Hepatocyte (in vitro differentiated cells): Measurements from ENCODE around the gene GRHL1. TPM values are rescaled to one million over a fixed set of nuclear protein-coding genes. Genes with fewer than 3 reads are reported as not detected.
A peak's percentile ranks its signal among the peaks of the same experiment; 100 is the strongest.
"Not testable (repeated sequence)": the region's sequence is repeated elsewhere in the genome, so short reads cannot be mapped to it uniquely, and the experiment has no call there.

Experiments
- DNase-seq: peaks from one replicate; pipeline ENCODE4 v3.0.0-alpha.2; 2016; ENCODE audit warnings: low spot score
- H2AFZ ChIP-seq: fragments of 200-600 bp; sonication (generic); 2 replicates; pipeline ENCODE4 v1.6.0; 2016; ENCODE audit warnings: antibody characterized with exemption, mild to moderate bottlenecking
- H3K27ac ChIP-seq: fragments of 200-600 bp; sonication (generic); 2 replicates; pipeline ENCODE4 v1.5.1; 2016; ENCODE audit warnings: mild to moderate bottlenecking
- H3K27me3 ChIP-seq: fragments of 200-600 bp; sonication (generic); 2 replicates; pipeline ENCODE4 v1.6.1; 2016
- H3K36me3 ChIP-seq: fragments of 200-600 bp; sonication (generic); replicated peaks from 2 replicates; pipeline ENCODE4 v1.5.1; 2016; ENCODE audit warnings: low read depth; ENCODE audit not compliant: insufficient read depth
- H3K4me1 ChIP-seq: fragments of 200-600 bp; sonication (generic); 2 replicates; pipeline ENCODE4 v1.5.1; 2016; ENCODE audit warnings: mild to moderate bottlenecking, moderate library complexity; ENCODE audit not compliant: insufficient read depth
- H3K4me2 ChIP-seq: fragments of 200-600 bp; sonication (generic); 2 replicates; pipeline ENCODE4 v1.6.0; 2016
- H3K4me3 ChIP-seq: fragments of 200-600 bp; sonication (generic); 2 replicates; pipeline ENCODE4 v1.5.1; 2016; ENCODE audit warnings: mild to moderate bottlenecking
- H3K79me2 ChIP-seq: fragments of 200-600 bp; sonication (generic); 2 replicates; pipeline ENCODE4 v1.6.0; 2017; ENCODE audit warnings: mild to moderate bottlenecking
- H3K9me2 ChIP-seq: fragments of 200-600 bp; sonication (generic); replicated peaks from 2 replicates; pipeline ENCODE4 v1.6.0; 2017; ENCODE audit warnings: mild to moderate bottlenecking; ENCODE audit not compliant: insufficient read depth
- H3K9me3 ChIP-seq: fragments of 200-600 bp; sonication (generic); 2 replicates; pipeline ENCODE4 v1.5.1; 2016; ENCODE audit warnings: low read depth, mild to moderate bottlenecking
- H4K20me1 ChIP-seq: fragments of 200-600 bp; sonication (generic); 2 replicates; pipeline ENCODE4 v1.6.0; 2016; ENCODE audit warnings: mild to moderate bottlenecking; ENCODE audit not compliant: insufficient read depth, poor library complexity, severe bottlenecking
- EZH2 ChIP-seq: fragments of 200-600 bp; sonication (generic); IDR thresholded peaks from 2 replicates; pipeline ENCODE4 v1.6.1; 2016; ENCODE audit warnings: antibody characterized with exemption, mild to moderate bottlenecking, borderline replicate concordance
- EZH2phosphoT487 ChIP-seq: fragments of 200-600 bp; sonication (generic); IDR thresholded peaks from one replicate; pipeline ENCODE4 v1.6.1; 2018; ENCODE audit warnings: antibody characterized with exemption, mild to moderate bottlenecking, low read depth, moderate library complexity; ENCODE audit not compliant: unreplicated experiment, severe bottlenecking
- WGBS: methylation state at CpG from one replicate; pipeline ENCODE4 v1.1.6; 2016; ENCODE audit warnings: low lambda C conversion rate; ENCODE audit errors: missing lambda C conversion rate; 5-methylcytosine and 5-hydroxymethylcytosine counted together
- polyA plus RNA-seq: library from polyadenylated mRNA; unstranded; fragments of >200 nt; fragmentation: Nextera tagmentation; extraction: Ambion mirVana; gene quantifications from 2 replicates; pipeline ENCODE4 v1.2.1, GENCODE V29; 2016
- total RNA-seq: library from RNA; depleted of rRNA; stranded (reverse); fragments of >200 nt; gene quantifications from 2 replicates; pipeline ENCODE4 v1.2.3, GENCODE V29; 2014
- TF ChIP-seq, protein P1 (sequence below): fragments of 200-600 bp; sonication (generic); IDR thresholded peaks from 2 replicates; pipeline ENCODE4 v1.5.1; 2016; ENCODE audit warnings: antibody characterized with exemption, mild to moderate bottlenecking; ENCODE audit not compliant: poor library complexity

The GRHL1 gene
- total and polyA plus RNA-seq, 2 experiments from 2014 or later, result 4.0 to 10.9 TPM

DNA sequence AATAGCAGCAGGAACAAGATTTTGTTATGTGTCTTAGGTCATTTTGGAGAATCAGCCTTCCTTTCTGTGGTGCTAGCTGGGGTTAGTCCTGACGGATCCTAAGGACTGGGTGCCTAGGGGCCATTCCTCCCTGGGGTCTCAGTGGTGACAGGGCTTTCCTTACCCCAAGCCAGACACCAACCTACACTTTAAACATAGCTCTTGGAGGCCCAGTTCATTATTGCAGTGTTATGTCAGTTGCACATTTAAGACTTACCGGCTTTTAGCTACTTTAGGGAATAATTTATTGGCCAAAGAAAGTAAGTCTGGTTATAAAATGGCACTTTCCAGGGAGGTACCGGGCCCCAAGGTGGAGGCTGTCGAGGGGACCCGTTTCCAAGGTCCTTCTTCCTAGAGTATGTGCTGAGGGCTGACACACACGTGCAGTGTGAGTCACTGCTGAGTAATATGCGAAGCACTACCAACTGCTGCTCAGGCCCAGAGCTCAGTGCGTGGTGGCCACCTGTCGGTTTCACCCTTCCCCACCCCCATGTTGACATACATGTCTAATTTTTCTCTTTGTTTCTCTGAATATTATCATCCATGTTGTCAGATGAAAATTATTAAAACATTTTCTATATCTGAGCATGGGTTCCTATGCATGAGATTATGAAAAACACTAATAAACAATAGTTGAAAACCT lies 37.0 kb upstream of the GRHL1 start:
- Histone ChIP-seq H3K4me2 (no peak overlapping the region), H3K9me2 (no peaks in the 10 kb centered on the region), H4K20me1 (no peaks in the 10 kb centered on the region), H2AFZ (no peak overlapping the region), H3K36me3 (no peaks in the 10 kb centered on the region), H3K27ac (no peak overlapping the region), H3K4me1 (no peaks in the 10 kb centered on the region), H3K27me3 (no peaks in the 10 kb centered on the region), H3K79me2 (no peaks in the 10 kb centered on the region), H3K4me3 (no peak overlapping the region), H3K9me3 (no peaks in the 10 kb centered on the region)
- 89% methylated on average over 9 of the region's 9 CpGs for WGBS
- peak; percentile 24 for DNase-seq
- TF ChIP-seq EZH2 (no peak), EZH2phosphoT487 (no peak)
- TF ChIP-seq, protein P1, sequence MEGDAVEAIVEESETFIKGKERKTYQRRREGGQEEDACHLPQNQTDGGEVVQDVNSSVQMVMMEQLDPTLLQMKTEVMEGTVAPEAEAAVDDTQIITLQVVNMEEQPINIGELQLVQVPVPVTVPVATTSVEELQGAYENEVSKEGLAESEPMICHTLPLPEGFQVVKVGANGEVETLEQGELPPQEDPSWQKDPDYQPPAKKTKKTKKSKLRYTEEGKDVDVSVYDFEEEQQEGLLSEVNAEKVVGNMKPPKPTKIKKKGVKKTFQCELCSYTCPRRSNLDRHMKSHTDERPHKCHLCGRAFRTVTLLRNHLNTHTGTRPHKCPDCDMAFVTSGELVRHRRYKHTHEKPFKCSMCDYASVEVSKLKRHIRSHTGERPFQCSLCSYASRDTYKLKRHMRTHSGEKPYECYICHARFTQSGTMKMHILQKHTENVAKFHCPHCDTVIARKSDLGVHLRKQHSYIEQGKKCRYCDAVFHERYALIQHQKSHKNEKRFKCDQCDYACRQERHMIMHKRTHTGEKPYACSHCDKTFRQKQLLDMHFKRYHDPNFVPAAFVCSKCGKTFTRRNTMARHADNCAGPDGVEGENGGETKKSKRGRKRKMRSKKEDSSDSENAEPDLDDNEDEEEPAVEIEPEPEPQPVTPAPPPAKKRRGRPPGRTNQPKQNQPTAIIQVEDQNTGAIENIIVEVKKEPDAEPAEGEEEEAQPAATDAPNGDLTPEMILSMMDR, result no peak

DNA sequence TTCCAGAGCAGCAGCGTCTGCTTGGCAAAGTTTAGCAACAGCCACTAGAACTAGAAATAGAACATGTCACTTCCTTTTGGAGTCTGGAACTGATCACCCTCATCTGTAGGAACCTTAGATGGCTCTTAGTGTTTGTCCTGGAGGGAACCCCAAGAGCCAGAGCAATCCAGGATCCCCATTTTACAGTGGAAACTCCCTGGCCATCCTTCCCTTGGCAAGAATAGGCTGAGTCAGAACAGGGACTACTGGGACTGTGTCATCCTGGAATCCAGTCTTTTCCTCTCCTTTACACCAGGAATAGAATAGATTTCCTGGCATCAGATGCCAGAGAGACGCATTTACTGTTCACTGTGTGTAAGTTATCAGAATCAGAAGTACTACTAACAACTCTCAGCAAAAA lies 33.2 kb upstream of the GRHL1 start:
- Histone ChIP-seq H3K79me2 (no peaks in the 10 kb centered on the region), H3K27ac (no peak overlapping the region), H2AFZ (no peak overlapping the region), H3K4me2 (no peak overlapping the region), H3K4me3 (no peak overlapping the region), H4K20me1 (no peaks in the 10 kb centered on the region), H3K9me2 (no peaks in the 10 kb centered on the region), H3K27me3 (no peaks in the 10 kb centered on the region), H3K36me3 (no peaks in the 10 kb centered on the region), H3K4me1 (no peaks in the 10 kb centered on the region), H3K9me3 (no peaks in the 10 kb centered on the region)
- 72% methylated on average over 2 of the region's 2 CpGs for WGBS
- DNase-seq, result no peak
- no peak for TF ChIP-seq EZH2phosphoT487
- TF ChIP-seq EZH2, result no peak
- TF ChIP-seq, protein P1, result no peak

- Histone ChIP-seq H4K20me1 (no peaks in the 10 kb centered on the region), H3K9me2 (no peaks in the 10 kb centered on the region), H3K9me3 (no peaks in the 10 kb centered on the region), H3K27ac (no peak overlapping the region), H3K27me3 (no peaks in the 10 kb centered on the region), H3K4me1 (no peaks in the 10 kb centered on the region), H3K4me3 (no peak overlapping the region), H3K4me2 (no peak overlapping the region), H3K36me3 (no peaks in the 10 kb centered on the region), H2AFZ (no peak overlapping the region), H3K79me2 (no peaks in the 10 kb centered on the region)
- DNase-seq, result no peak
- WGBS, result 90% methylated on average over 3 of the region's 3 CpGs
- TF ChIP-seq EZH2 (no peak), EZH2phosphoT487 (no peak)
- TF ChIP-seq, protein P1, result no peak
Measured at GRCh38 chr2:9919512-9919911, 32.0 kb upstream of the GRHL1 start.

DNA sequence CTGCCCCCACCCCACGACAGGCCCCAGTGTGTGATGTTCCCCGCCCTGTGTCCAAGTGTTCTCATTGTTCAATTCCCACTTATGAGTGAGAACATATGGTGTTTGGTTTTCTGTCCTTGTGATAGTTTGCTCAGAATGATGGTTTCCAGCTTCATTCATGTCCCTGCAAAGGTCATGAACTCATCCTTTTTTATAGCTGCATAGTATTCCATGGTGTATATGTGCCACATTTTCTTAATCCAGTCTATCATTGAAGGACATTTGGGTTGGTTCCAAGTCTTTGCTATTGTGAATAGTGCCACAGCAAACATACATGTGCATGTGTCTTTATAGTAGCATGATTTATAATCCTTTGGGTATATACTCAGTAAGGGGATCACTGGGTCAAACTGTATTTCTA lies 24.5 kb upstream of the GRHL1 start:
- 85% methylated on average over 2 of the region's 2 CpGs for WGBS
- not testable (repeated sequence) for H2AFZ ChIP-seq, H3K4me1 ChIP-seq, H4K20me1 ChIP-seq, H3K4me3 ChIP-seq, DNase-seq, H3K9me3 ChIP-seq, H3K79me2 ChIP-seq, H3K27ac ChIP-seq, H3K36me3 ChIP-seq, H3K9me2 ChIP-seq, H3K27me3 ChIP-seq, H3K4me2 ChIP-seq
